Activated naive CD4-positive, alpha-beta T cell treated with anti-CD3 and anti-CD28 coated beads for 36 hours (primary cell): ENCODE data around the gene COPS2. TPM values are rescaled to one million over a fixed set of nuclear protein-coding genes. Genes with fewer than 3 reads are reported as not detected.
"Not testable (repeated sequence)": the region's sequence is repeated elsewhere in the genome, so short reads cannot be mapped to it uniquely, and the experiment has no call there.

ENCODE experiments used
- CTCF ChIA-PET: fragments of 350-600 bp; sonication (Branson Sonifier 250); formaldehyde crosslinking; loops from one replicate; lab custom pipeline; 2021; ENCODE audit warnings: antibody characterized with exemption; lab: Charles Lee
- DNase-seq: peaks from one replicate; pipeline ENCODE4 v3.0.0-alpha.2; 2020
- H3K27ac Mint-ChIP-seq: one replicate; pipeline ENCODE4 v1.8.0; 2021; ENCODE audit warnings: mild to moderate bottlenecking, mixed read lengths
- H3K27me3 Mint-ChIP-seq: one replicate; pipeline ENCODE4 v1.8.0; 2021; ENCODE audit warnings: low read depth, mixed read lengths
- H3K36me3 Mint-ChIP-seq: one replicate; pipeline ENCODE4 v1.8.0; 2021; ENCODE audit warnings: low read depth, mixed read lengths
- H3K4me1 Mint-ChIP-seq: one replicate; pipeline ENCODE4 v1.8.0; 2021; ENCODE audit warnings: low read depth, mixed read lengths
- H3K4me3 Mint-ChIP-seq: one replicate; pipeline ENCODE4 v1.8.0; 2021; ENCODE audit warnings: mild to moderate bottlenecking, moderate library complexity, mixed read lengths
- H3K9me3 Mint-ChIP-seq: one replicate; pipeline ENCODE4 v1.8.0; 2021; ENCODE audit warnings: mixed read lengths
- intact Hi-C: fragments of 100-400 bp; cut with micrococcal nuclease; formaldehyde crosslinking; loops from one replicate; pipeline ENCODE4 v1.15.1; 2023
- total RNA-seq, 2 experiments: library from RNA; stranded (reverse); gene quantifications; one replicate each; pipeline ENCODE4 v1.2.3, GENCODE V29; 2021

COPS2 gene
- total RNA-seq, 2 experiments from 2014 or later = 79.7 to 86.4 TPM

DNA sequence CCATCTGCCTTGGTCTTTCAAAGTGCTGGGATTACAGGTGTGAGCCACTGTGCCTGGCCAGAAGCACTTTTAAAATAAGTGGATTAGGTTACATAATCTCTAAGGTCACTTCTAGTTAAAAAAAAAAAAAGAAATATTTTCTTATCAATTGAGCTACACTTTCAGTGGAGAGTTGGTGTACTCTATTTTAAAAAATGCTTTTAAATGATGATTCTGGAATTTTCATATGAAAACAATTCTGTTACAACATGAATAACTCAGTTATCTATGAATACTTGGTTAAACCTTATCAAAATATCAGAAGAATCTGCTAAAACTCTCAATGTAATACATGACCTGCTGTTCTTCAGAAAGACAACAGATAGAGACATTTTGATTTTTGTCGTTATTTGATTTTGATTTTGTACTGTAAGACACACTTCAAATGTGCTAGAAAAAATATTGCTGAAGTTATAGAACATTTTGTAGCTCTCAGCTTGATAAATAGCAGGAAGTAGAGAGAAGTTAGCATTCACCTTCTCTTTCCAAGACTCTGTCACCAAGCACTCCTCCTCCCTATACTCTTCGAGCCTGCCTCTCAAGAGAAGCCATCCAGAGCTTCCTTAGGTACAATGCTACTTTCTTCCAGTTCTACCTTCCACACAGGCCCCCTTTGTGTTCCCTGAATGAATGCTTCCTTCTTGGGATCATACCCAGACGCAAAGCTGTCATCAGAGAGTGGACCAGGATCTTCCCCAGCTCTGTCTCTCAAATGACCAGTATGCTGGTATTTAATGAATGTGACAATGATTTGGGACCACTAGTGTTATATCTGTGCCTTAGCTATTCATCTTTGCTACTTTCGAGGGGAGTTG lies 61.9 kb downstream of the COPS2 start:
- H3K27me3 Mint-ChIP-seq = no peaks in the 10 kb centered on the region
- H3K27ac Mint-ChIP-seq = no peak overlapping the region

DNA sequence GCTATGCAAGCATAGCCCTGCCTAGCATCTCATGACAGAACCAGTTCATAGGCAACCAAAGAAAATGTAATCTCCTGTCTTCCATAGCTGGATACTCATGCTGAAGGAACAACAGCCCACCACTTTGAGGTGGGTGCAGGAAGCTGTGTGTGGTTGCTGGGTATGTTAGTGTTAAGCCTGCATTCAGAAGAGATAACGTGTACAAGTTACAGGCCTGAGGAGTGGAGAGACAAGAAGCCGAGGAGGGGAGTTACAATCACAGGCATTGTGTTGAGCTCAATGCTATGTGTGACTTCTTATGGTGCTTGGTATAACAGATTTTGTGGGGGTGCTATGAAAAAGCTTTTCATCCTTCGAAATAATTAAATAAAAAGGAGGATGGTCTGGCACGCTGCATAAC lies 66.4 kb downstream of the COPS2 start:
- intact Hi-C loops = no loop called here
- no peaks in the 10 kb centered on the region for H3K9me3 Mint-ChIP-seq
- H3K4me3 Mint-ChIP-seq = no peak overlapping the region
- H3K27me3 Mint-ChIP-seq = no peaks in the 10 kb centered on the region
- no peaks in the 10 kb centered on the region for H3K36me3 Mint-ChIP-seq
- no peak overlapping the region for H3K27ac Mint-ChIP-seq
- DNase-seq = no peak
- H3K4me1 Mint-ChIP-seq = no peaks in the 10 kb centered on the region
- CTCF ChIA-PET = interaction anchor here (0.5 to 0.9 kb wide), 2 partner anchors 12 to 759 kb away, joined by 3 read pairs; no protein-coding TSS in a partner anchor

More for the DNA sequence above, 61.9 kb downstream of the COPS2 start:
- no peaks in the 10 kb centered on the region for H3K9me3 Mint-ChIP-seq
- no peak overlapping the region for H3K4me3 Mint-ChIP-seq
- DNase-seq = no peak
- H3K4me1 Mint-ChIP-seq = no peaks in the 10 kb centered on the region
- peaks cover 3% of the 10 kb centered on the region for H3K36me3 Mint-ChIP-seq
- CTCF ChIA-PET = no interaction called here
- intact Hi-C loops = no loop called here

- Mint-ChIP-seq H3K27ac (no peak overlapping the region), H3K36me3 (no peaks in the 10 kb centered on the region), H3K4me1 (no peaks in the 10 kb centered on the region), H3K9me3 (no peaks in the 10 kb centered on the region), H3K27me3 (no peaks in the 10 kb centered on the region), H3K4me3 (no peak overlapping the region)
- intact Hi-C loops = no loop called here
- DNase-seq = no peak
- CTCF ChIA-PET = no interaction called here
Measured at GRCh38 chr15:49085696-49086459, 69.5 kb downstream of the COPS2 start.

GRCh38 chr15:49084285-49084570 lies 71.2 kb downstream of the COPS2 start:
- no peaks in the 10 kb centered on the region for H3K36me3 Mint-ChIP-seq
- no peak overlapping the region for H3K27ac Mint-ChIP-seq

GRCh38 chr15:49083401-49084284 lies 71.8 kb downstream of the COPS2 start:
- no peaks in the 10 kb centered on the region for H3K9me3 Mint-ChIP-seq
- H3K36me3 Mint-ChIP-seq = no peaks in the 10 kb centered on the region
- intact Hi-C loops = no loop called here
- no peaks in the 10 kb centered on the region for H3K27me3 Mint-ChIP-seq
- no peak for DNase-seq
- no peaks in the 10 kb centered on the region for H3K4me1 Mint-ChIP-seq
- H3K4me3 Mint-ChIP-seq = no peak overlapping the region
- no peak overlapping the region for H3K27ac Mint-ChIP-seq
- CTCF ChIA-PET = interaction anchor here (0.7 to 1.0 kb wide), 2 partner anchors 108 to 118 kb away, joined by 3 to 4 read pairs; no protein-coding TSS in a partner anchor

More at GRCh38 chr15:49084285-49084570, 71.2 kb downstream of the COPS2 start:
- intact Hi-C loops = no loop called here
- no peak for DNase-seq
- no peak overlapping the region for H3K4me3 Mint-ChIP-seq
- no peaks in the 10 kb centered on the region for H3K9me3 Mint-ChIP-seq
- CTCF ChIA-PET = interaction anchor here (1.0 kb wide), 1 partner anchor 109 kb away, joined by 4 read pairs; no protein-coding TSS in a partner anchor
- H3K27me3 Mint-ChIP-seq = no peaks in the 10 kb centered on the region
- H3K4me1 Mint-ChIP-seq = no peaks in the 10 kb centered on the region

DNA sequence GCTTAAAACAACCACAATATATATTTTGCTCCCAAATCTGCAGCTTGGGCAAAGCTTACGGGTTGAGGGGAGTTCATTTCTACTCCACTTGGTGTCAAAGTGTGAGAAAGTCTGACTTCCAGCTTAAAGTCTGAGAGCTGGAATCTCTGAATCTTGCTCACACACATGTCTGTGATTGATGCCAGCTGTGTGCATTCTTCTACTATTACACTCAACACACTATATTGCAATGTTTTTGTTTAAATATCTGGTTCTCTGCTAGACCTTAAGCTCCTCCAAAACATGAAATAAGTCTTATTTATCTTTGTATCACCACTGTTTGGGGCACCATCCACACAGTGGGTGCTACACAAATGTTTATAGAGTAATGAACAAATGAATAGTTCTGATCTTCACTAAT lies 72.4 kb downstream of the COPS2 start:
- H3K4me3 Mint-ChIP-seq = no peak overlapping the region
- no peaks in the 10 kb centered on the region for H3K4me1 Mint-ChIP-seq
- H3K27ac Mint-ChIP-seq = no peak overlapping the region
- DNase-seq = no peak
- no peaks in the 10 kb centered on the region for H3K27me3 Mint-ChIP-seq
- H3K36me3 Mint-ChIP-seq = no peaks in the 10 kb centered on the region
- intact Hi-C loops = no loop called here
- CTCF ChIA-PET = interaction anchor here (0.7 to 1.0 kb wide), 2 partner anchors 117 to 221 kb away, joined by 3 read pairs; no protein-coding TSS in a partner anchor
- H3K9me3 Mint-ChIP-seq = no peaks in the 10 kb centered on the region

- Mint-ChIP-seq H3K4me1 (no peaks in the 10 kb centered on the region), H3K27me3 (no peaks in the 10 kb centered on the region), H3K36me3 (no peaks in the 10 kb centered on the region), H3K9me3 (peaks cover 1% of the 10 kb centered on the region), H3K4me3 (no peak overlapping the region), H3K27ac (no peak overlapping the region)
- DNase-seq = no peak
- intact Hi-C loops = no loop called here
- CTCF ChIA-PET = no interaction called here
Measured at GRCh38 chr15:49079340-49080039, 75.9 kb downstream of the COPS2 start.

DNA sequence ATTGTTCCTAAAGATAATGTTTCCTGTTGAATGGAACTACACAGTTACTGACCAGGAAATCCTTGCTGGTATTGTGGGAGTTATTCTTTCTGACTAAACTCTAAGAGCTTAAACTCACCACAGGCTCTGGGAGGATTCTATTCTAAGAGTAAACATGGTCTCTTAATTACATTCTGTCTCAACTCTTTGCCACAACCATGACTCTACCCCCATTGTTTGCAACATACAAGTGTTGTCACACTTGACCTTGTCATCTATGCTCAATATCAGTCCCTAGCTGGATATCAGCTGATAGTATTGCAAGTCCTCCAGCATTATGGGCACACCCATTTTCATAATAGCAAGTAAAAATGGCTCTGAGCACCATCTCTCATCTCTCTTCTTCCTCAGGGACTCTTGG lies 79.5 kb downstream of the COPS2 start:
- peaks cover 1% of the 10 kb centered on the region for H3K9me3 Mint-ChIP-seq
- H3K27me3 Mint-ChIP-seq = no peaks in the 10 kb centered on the region
- no peak overlapping the region for H3K27ac Mint-ChIP-seq
- no peaks in the 10 kb centered on the region for H3K36me3 Mint-ChIP-seq
- intact Hi-C loops = no loop called here
- DNase-seq = no peak
- no peaks in the 10 kb centered on the region for H3K4me1 Mint-ChIP-seq
- CTCF ChIA-PET = interaction anchor here (0.6 kb wide), 1 partner anchor 12 kb away, joined by 5 read pairs; no protein-coding TSS in a partner anchor
- no peak overlapping the region for H3K4me3 Mint-ChIP-seq

DNA sequence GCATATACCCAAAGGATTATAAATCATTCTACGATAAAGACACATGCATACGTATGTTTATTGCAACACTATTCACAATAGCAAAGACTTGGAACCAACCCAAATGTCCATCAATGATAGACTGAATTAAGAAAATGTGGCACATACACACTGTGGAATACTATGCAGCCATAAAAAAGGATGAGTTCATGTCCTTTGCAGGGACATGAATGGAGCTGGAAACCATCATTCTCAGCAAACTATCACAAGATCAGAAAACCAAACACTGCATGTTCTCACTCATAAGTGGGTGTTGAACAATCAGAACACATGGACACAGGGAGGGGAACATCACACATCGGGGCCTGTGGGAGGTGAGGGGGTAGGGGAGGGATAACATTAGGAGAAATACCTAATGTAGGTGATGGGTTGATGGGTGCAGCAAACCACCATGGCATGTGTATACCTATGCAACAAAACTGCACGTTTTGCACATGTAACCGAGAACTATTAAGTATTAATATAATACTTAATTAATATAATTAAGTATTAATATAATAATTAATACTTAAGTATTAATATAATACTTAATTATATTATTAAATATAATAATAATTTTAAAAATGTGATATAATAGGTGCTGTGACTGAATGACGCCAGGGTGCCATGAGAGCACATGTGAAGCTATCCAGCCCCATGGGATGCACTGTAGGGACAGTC lies 80.7 kb downstream of the COPS2 start:
- H3K36me3 Mint-ChIP-seq, intact Hi-C loops, H3K27me3 Mint-ChIP-seq, H3K4me1 Mint-ChIP-seq, H3K4me3 Mint-ChIP-seq, DNase-seq, H3K27ac Mint-ChIP-seq, CTCF ChIA-PET, H3K9me3 Mint-ChIP-seq: not testable (repeated sequence)
